GM12865 (cell line): ENCODE data around the gene RELT.
A peak's percentile ranks its signal among the peaks of the same experiment; 100 is the strongest.

Experiments used
- DNase-seq: peaks from one replicate; pipeline ENCODE4 v3.0.0; 2010; ENCODE audit warnings: low read depth
- H3K4me3 ChIP-seq: 2 replicates; pipeline ENCODE4 v1.5.1; 2011; ENCODE audit warnings: mild to moderate bottlenecking, low read depth, low read length, control low read depth
- TF ChIP-seq, protein P1 (sequence below): IDR thresholded peaks from 2 replicates; pipeline ENCODE4 v1.5.1; 2011; ENCODE audit warnings: low read length, control low read depth, low read depth, inconsistent platforms; ENCODE audit not compliant: insufficient read depth; ENCODE audit errors: missing control alignments

The RELT gene

DNA sequence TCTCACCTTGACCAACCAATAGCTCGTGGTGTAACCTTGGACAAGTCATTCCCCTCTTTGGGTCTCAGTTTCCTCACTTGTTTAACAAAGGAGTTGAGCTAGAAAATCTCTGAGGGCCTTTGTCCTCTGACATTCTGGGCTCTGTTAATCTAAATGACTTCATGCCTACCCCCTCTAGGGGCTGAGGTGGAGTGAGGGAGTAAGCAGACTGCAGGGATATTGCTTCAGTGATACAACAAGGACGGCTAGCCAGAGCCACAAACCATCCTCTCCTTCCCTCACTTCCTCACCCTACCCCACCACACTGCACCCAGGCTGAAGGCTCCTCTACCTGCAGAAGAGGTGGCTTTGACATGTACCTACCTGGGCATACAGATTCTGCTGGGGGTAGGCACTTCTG is 34.8 kb downstream of the RELT start:
- TF ChIP-seq, protein P1, sequence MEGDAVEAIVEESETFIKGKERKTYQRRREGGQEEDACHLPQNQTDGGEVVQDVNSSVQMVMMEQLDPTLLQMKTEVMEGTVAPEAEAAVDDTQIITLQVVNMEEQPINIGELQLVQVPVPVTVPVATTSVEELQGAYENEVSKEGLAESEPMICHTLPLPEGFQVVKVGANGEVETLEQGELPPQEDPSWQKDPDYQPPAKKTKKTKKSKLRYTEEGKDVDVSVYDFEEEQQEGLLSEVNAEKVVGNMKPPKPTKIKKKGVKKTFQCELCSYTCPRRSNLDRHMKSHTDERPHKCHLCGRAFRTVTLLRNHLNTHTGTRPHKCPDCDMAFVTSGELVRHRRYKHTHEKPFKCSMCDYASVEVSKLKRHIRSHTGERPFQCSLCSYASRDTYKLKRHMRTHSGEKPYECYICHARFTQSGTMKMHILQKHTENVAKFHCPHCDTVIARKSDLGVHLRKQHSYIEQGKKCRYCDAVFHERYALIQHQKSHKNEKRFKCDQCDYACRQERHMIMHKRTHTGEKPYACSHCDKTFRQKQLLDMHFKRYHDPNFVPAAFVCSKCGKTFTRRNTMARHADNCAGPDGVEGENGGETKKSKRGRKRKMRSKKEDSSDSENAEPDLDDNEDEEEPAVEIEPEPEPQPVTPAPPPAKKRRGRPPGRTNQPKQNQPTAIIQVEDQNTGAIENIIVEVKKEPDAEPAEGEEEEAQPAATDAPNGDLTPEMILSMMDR = no peak
- H3K4me3 ChIP-seq = no peak overlapping the region
- DNase-seq = no peak

DNA sequence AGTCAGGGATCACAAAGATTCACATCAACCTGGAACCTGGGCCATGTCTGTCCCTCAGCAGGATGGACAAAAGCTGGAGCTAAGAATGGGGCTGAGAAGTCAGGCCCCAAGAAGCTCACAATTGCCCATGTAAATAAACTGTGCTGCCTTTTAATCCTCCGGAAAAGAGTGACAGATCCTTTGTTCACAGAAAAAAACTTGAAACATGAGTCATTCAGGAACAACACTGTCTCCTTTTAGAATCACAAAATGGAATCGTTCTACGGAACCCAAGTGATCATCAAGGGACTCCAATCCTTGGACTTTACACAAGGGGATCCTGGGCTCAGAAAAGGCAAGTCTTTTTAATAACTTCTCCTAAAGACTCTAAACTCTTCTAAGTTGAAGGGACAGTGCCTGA is 36.1 kb downstream of the RELT start:
- no peak for DNase-seq
- H3K4me3 ChIP-seq = no peak overlapping the region
- TF ChIP-seq, protein P1 = no peak

DNA sequence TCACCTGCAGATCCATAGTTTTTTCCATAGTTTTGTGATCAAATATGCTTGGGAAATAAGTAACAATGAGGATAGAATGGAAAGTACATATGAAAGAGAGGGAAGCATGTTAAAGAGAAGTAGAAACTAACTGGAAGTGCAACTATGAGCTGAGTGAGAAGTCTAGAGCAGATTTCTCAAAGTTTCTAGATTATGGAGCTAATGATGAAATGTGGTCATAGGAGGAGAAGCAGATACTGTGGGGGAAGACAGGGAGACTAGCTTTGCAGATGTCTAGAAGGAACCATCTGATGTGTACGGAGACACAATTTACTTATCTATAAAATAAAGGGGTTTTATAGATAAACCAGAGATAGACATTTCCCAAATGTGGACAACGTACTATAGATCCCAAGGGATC is 37.1 kb downstream of the RELT start:
- no peak for DNase-seq
- TF ChIP-seq, protein P1 = no peak
- no peak overlapping the region for H3K4me3 ChIP-seq

DNA sequence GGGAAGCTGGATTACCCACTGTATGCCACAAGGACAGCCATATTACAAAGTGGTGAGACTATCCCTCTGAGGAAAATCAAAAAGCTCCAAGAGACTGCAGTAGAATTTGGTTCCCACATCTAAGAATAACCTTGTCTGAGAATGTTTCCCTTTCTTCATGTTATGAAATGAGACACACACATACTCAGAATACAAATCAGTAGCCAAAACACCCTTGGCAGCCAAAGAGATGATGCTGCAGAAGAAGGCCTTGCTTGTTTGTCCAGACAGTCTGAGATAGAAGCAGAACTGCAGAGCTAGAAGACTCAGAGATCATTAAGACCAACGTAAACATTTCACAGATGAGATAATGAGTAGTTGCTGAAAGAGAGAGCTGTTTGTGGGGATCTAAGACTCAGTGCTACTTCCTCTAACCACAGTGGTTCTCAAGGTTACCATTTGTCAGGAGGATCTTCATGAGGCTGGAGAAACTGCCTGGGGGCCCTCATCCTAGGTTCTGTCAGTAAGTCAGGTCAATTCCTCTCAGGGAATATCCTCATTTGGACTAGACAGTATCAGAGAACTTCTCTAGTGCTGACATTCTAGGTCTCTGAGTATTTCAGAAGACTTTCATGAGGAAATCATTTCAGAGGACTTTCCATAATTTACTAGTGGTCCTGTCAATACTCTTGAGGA is 38.9 kb downstream of the RELT start:
- H3K4me3 ChIP-seq = no peak overlapping the region
- peak; percentile 28 for DNase-seq
- TF ChIP-seq, protein P1 = no peak

DNA sequence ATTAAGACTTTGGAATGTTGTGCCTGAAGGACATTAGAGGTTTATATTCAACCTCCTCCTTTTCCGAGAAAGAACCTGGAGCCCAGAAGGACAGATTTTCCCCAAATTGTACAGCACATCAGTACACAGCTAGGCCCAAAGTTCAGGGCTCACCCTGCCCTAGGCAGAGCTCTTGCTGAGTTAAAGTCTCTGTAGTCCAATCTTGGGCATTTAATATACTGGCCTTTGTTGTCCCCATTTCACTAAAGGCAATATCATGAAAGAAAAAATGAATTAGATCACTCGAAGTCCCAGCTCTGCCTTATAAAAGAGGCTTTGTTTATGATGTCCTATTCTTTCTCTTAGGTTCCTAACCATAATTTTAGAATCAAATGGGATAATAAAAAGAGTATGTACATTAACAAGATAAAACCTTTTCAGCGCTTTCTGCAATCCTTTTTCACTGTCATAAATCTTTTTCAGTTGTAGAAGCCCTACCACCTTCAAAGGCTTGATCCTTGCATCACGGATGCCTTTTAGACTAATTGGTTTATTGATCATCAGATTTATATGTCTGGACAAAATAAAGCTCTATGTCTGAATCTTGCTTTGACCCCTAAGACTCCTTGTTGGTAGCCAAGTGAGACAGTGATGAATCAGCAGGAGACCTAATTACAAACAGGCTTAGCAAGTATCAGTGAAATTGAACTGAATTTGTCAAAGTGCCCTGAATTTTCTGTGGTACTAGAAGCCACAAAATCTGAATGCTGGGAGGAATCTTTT is 39.8 kb downstream of the RELT start:
- TF ChIP-seq, protein P1 = no peak
- H3K4me3 ChIP-seq = no peak overlapping the region
- DNase-seq = no peak

DNA sequence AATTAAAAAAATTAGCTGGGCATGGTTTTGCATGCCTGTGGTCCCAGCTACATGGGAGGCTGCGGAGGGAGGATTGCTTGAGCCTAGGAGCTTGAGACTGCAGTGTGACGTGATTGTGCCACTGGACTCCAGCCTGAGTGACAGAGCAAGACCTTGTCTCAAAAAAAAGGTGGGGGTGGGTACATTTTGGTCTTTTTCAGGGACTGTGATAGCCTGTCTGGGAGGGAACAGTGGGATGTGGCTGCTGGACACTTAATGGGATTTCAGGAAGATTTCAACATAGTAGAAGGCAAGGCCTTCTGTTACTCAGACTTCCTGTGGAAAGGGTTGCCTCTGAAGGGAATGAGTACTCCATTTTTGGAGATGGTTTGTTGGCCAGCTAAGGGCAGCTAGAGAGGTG is 40.6 kb downstream of the RELT start:
- no peak for DNase-seq
- TF ChIP-seq, protein P1 = no peak
- H3K4me3 ChIP-seq = no peak overlapping the region
